Suprapubic skin (tissue), 4 donors: Measurements from ENCODE around the gene TRDN. TPM values are rescaled to one million over a fixed set of nuclear protein-coding genes. Genes with fewer than 3 reads are reported as not detected.

Experiments used
- DNase-seq, 2 donors: peaks; one replicate each; pipeline ENCODE4 v3.0.0-alpha.2; 2019; ENCODE audit warnings: low spot score in 2 of 2
- H3K27ac ChIP-seq: fragments of 200-600 bp; sonication (generic); one replicate; pipeline ENCODE4 v1.5.1; 2019
- H3K27me3 ChIP-seq: fragments of 200-600 bp; sonication (generic); one replicate; pipeline ENCODE4 v1.5.1; 2019
- H3K36me3 ChIP-seq: fragments of 200-600 bp; sonication (generic); one replicate; pipeline ENCODE4 v1.5.1; 2019
- H3K4me1 ChIP-seq: fragments of 200-600 bp; sonication (generic); one replicate; pipeline ENCODE4 v1.5.1; 2019
- H3K4me3 ChIP-seq: fragments of 200-600 bp; sonication (generic); one replicate; pipeline ENCODE4 v1.5.1; 2019; ENCODE audit warnings: mild to moderate bottlenecking
- H3K9me3 ChIP-seq: fragments of 200-600 bp; sonication (generic); one replicate; pipeline ENCODE4 v1.5.1; 2019
- EP300 ChIP-seq: sonication (generic); formaldehyde crosslinking; IDR thresholded peaks from one replicate; pipeline ENCODE4 v1.6.1; 2017; ENCODE audit warnings: antibody characterized with exemption
- POLR2A ChIP-seq, 2 donors: fragments of 450-650 bp; IDR thresholded peaks; one replicate each; pipeline ENCODE4 v1.6.1; 2017; ENCODE audit warnings: antibody characterized with exemption in 2 of 2, mild to moderate bottlenecking in 2 of 2, moderate library complexity in 2 of 2
- POLR2AphosphoS5 ChIP-seq, 3 donors: sonication (generic); formaldehyde crosslinking; IDR thresholded peaks; one replicate each; pipeline ENCODE4 v1.6.1; 2017; ENCODE audit warnings: antibody characterized with exemption in 3 of 3
- WGBS: methylation state at CpG from one replicate; pipeline ENCODE4 v1.1.5; 2018; 5-methylcytosine and 5-hydroxymethylcytosine counted together
- total RNA-seq, 4 donors: library from RNA; depleted of rRNA; stranded (reverse); fragments of >200 nt; gene quantifications; one replicate each; pipeline ENCODE4 v1.1.0, GENCODE V29; 2016
- TF ChIP-seq, protein P1 (sequence below), 2 donors: fragments of 200-600 bp in 1 of 2; fragments of 450-650 bp in 1 of 2; sonication (generic) in 1 of 2; IDR thresholded peaks; one replicate each; pipeline ENCODE4 v1.5.1; 2016 to 2019; ENCODE audit warnings: antibody characterized with exemption in 2 of 2, mild to moderate bottlenecking in 1 of 2, moderate library complexity in 1 of 2

Gene TRDN
- total RNA-seq, 4 donors from 2014 or later = not detected

DNA sequence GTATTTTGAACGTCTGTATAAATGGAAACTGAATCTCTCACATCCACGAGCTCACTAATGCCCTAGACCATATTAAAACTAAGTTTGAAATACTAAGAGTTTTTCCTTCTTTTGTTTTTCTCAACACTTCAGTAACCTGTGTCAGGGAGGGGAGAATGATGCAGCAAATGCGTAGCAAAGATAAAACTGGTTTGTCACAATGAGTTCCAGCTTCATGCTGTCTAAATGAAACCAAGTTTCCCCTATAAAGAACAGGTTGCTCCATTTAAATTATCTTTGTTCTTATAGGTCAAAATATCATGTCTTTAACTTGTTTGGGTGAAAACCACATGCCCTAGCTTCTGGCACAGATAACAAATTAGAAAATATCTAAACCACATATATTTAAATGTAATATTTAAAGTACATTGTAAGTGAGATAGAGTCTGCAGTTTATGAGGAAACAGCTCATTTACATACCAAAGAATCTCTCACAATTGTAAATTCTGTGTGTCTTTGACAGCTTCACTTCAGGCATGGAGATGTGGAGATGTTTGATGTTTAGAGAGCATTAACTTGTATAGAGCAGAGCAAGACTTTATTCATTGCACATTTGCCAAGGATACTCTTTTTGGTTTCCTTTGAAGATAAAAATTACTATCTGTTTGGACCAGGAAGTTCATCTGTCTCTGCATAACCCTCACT, 7.3 kb downstream of the TRDN start:
- no peak overlapping the region for H3K27ac ChIP-seq
- 46% methylated on average over 3 of the region's 3 CpGs for WGBS
- TF ChIP-seq POLR2A (IDR thresholded peaks at IDR 0.05) (no peak), EP300 (no peak), POLR2AphosphoS5 (IDR thresholded peaks at IDR 0.05) (no peak)
- TF ChIP-seq, protein P1, sequence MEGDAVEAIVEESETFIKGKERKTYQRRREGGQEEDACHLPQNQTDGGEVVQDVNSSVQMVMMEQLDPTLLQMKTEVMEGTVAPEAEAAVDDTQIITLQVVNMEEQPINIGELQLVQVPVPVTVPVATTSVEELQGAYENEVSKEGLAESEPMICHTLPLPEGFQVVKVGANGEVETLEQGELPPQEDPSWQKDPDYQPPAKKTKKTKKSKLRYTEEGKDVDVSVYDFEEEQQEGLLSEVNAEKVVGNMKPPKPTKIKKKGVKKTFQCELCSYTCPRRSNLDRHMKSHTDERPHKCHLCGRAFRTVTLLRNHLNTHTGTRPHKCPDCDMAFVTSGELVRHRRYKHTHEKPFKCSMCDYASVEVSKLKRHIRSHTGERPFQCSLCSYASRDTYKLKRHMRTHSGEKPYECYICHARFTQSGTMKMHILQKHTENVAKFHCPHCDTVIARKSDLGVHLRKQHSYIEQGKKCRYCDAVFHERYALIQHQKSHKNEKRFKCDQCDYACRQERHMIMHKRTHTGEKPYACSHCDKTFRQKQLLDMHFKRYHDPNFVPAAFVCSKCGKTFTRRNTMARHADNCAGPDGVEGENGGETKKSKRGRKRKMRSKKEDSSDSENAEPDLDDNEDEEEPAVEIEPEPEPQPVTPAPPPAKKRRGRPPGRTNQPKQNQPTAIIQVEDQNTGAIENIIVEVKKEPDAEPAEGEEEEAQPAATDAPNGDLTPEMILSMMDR (IDR thresholded peaks at IDR 0.05) = no peak

DNA sequence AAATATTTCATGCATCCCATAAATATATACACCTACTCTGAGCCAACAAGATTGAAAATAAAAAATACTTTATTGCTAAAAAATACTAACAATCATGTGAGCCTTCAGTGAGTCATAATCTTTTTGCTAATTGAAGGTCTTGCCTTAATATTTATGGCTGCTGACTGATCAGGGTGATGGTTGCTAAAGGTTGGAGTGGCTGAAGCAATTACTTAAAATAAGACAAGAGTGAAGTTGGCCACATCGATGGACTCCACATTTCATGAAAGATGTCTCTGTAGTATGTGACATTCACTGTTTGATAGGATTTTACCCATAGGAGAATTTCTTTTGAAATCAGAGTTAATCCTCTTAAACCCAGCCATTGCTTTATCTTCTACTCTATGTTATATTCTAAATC, 11.1 kb downstream of the TRDN start:
- TF ChIP-seq POLR2A (IDR thresholded peaks at IDR 0.05) = no peak
- TF ChIP-seq EP300 = no peak
- TF ChIP-seq POLR2AphosphoS5 (IDR thresholded peaks at IDR 0.05) = no peak
- TF ChIP-seq, protein P1 (IDR thresholded peaks at IDR 0.05) = no peak
- Histone ChIP-seq H3K36me3 (no peaks in the 10 kb centered on the region), H3K27ac (no peak overlapping the region), H3K4me3 (no peak overlapping the region), H3K27me3 (no peaks in the 10 kb centered on the region), H3K9me3 (no peaks in the 10 kb centered on the region), H3K4me1 (no peaks in the 10 kb centered on the region)
- 88% methylated on average over 1 of the region's 1 CpG for WGBS
- DNase-seq = no peak

More for the DNA sequence above, 7.3 kb downstream of the TRDN start:
- DNase-seq = no peak
- no peaks in the 10 kb centered on the region for H3K9me3 ChIP-seq
- H3K36me3 ChIP-seq = no peaks in the 10 kb centered on the region
- no peaks in the 10 kb centered on the region for H3K4me1 ChIP-seq
- no peaks in the 10 kb centered on the region for H3K27me3 ChIP-seq
- no peak overlapping the region for H3K4me3 ChIP-seq

DNA sequence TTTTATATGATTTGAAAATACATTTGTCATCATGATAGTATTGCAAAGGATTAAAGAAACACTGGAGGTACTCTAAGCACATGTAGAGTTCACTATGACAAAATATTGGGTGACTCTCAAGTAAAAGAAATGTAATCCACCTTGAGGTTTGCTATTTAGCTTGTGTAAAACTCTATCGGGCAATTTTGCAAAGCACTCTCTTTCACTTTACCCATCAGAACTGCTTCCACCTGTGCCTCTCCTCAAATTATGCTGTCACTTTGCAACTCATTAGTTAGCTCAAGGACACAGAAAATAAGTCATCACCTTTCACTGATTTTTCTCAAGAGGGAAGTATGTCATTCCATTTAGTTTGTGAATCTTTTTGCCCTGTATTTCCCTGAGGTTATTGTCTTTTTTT, 14.0 kb downstream of the TRDN start:
- Histone ChIP-seq H3K4me3 (no peak overlapping the region), H3K27me3 (no peaks in the 10 kb centered on the region), H3K9me3 (no peaks in the 10 kb centered on the region), H3K4me1 (no peaks in the 10 kb centered on the region), H3K36me3 (no peaks in the 10 kb centered on the region), H3K27ac (no peak overlapping the region)
- TF ChIP-seq POLR2AphosphoS5 (IDR thresholded peaks at IDR 0.05) = no peak
- TF ChIP-seq, protein P1 (IDR thresholded peaks at IDR 0.05) = no peak
- TF ChIP-seq EP300 = no peak
- no peak for TF ChIP-seq POLR2A (IDR thresholded peaks at IDR 0.05)
- no peak for DNase-seq
- 90% methylated on average over 1 of the region's 1 CpG for WGBS

GRCh38 chr6:123619156-123619555, 17.6 kb downstream of the TRDN start:
- Histone ChIP-seq H3K27me3 (no peaks in the 10 kb centered on the region), H3K4me3 (no peak overlapping the region), H3K9me3 (no peaks in the 10 kb centered on the region), H3K36me3 (no peaks in the 10 kb centered on the region), H3K27ac (no peak overlapping the region), H3K4me1 (no peaks in the 10 kb centered on the region)
- TF ChIP-seq, protein P1 (IDR thresholded peaks at IDR 0.05) = no peak
- TF ChIP-seq EP300 (no peak), POLR2AphosphoS5 (IDR thresholded peaks at IDR 0.05) (no peak), POLR2A (IDR thresholded peaks at IDR 0.05) (no peak)
- DNase-seq = no peak

DNA sequence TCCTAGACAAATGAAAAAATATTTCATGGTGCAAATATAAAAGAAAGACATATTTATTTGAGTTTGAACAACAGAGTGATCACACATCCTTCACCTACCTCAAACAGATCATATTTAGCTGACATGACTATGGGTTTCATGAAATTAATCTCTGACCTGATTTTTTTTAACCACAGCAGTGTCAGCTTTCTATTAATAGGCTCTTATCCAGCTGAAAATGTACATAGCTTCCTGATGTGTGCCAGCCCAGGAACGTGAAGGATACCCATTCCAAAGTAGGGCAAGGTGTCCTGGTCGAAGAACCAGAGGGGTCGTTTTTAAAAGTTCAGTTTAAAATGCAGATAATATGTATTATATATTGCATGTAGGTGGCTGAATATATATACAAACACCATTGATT, 19.8 kb downstream of the TRDN start:
- WGBS = 63% methylated on average over 3 of the region's 3 CpGs
- TF ChIP-seq POLR2AphosphoS5 (IDR thresholded peaks at IDR 0.05) = no peak
- no peak overlapping the region for H3K27ac ChIP-seq
- no peaks in the 10 kb centered on the region for H3K36me3 ChIP-seq
- H3K4me1 ChIP-seq = no peaks in the 10 kb centered on the region
- no peak for DNase-seq
- no peaks in the 10 kb centered on the region for H3K9me3 ChIP-seq
- H3K27me3 ChIP-seq = no peaks in the 10 kb centered on the region
- no peak overlapping the region for H3K4me3 ChIP-seq

GRCh38 chr6:123616016-123616415, 20.7 kb downstream of the TRDN start:
- 43% methylated on average over 5 of the region's 5 CpGs for WGBS
- TF ChIP-seq EP300 (no peak), POLR2A (IDR thresholded peaks at IDR 0.05) (no peak)
- H3K4me1 ChIP-seq = no peaks in the 10 kb centered on the region

More at GRCh38 chr6:123616016-123616415, 20.7 kb downstream of the TRDN start:
- no peak for DNase-seq
- Histone ChIP-seq H3K4me3 (no peak overlapping the region), H3K9me3 (no peaks in the 10 kb centered on the region), H3K27me3 (no peaks in the 10 kb centered on the region), H3K27ac (no peak overlapping the region), H3K36me3 (no peaks in the 10 kb centered on the region)
